Spleen (tissue), 7 donors: ENCODE results near the gene MYLK.

ENCODE experiments used
- CTCF ChIP-seq, 11 experiments: fragments of 200-600 bp in 7 of 11; fragments of 450-650 bp in 4 of 11; sonication (generic) in 4 of 11; IDR thresholded peaks in 8 of 11; conservative IDR thresholded peaks in 3 of 11; 1 replicate in 7 of 11; 2 replicates in 4 of 11; pipeline versions ENCODE4 v1.4.0 to v1.8.0; 2016 to 2021; ENCODE audit warnings: antibody characterized with exemption in 11 of 11, inconsistent platforms in 4 of 11, mild to moderate bottlenecking in 1 of 11
- POLR2A ChIP-seq, 3 donors: fragments of 450-650 bp; IDR thresholded peaks; one replicate each; pipeline ENCODE4 v1.5.1; 2017; ENCODE audit warnings: antibody characterized with exemption in 3 of 3, mild to moderate bottlenecking in 1 of 3
- donor health status: DM: no; HTN: no; CAD: no; lungs with moderate emphysema.
- donor health status: DM: no; HTN: no; CAD: no.
- donor health status: DM: no; HTN: no; CAD: no.

- TF ChIP-seq CTCF (IDR thresholded peaks at IDR 0.05 in 8 of 11, conservative IDR thresholded peaks at IDR 0.05 in 3 of 11): peak in 10 of 11 experiments; percentile 56 to 81 (median 73)
- TF ChIP-seq POLR2A (IDR thresholded peaks at IDR 0.05): no peak
Measured at GRCh38 chr3:123723522-123724168, 160.5 kb downstream of the MYLK start.
